Measurements from ENCODE around the gene SEMA3G. TPM values are rescaled to one million over a fixed set of nuclear protein-coding genes. Genes with fewer than 3 reads are reported as not detected.

Gene SEMA3G
- total RNA-seq, 1 donor from 2014 or later = 0.80 TPM

- no peak overlapping the region for H3K4me3 Mint-ChIP-seq
- H3K9me3 Mint-ChIP-seq = no peaks in the 10 kb centered on the region
- no peaks in the 10 kb centered on the region for H3K4me1 Mint-ChIP-seq
- no peaks in the 10 kb centered on the region for H3K36me3 Mint-ChIP-seq
- TF ChIP-seq CTCF (IDR thresholded peaks at IDR 0.05; ENCODE audit: unreplicated experiment) = no peak
- H3K27ac Mint-ChIP-seq = no peak overlapping the region
- no peaks in the 10 kb centered on the region for H3K27me3 Mint-ChIP-seq (ENCODE audit: low read depth)
- DNase-seq (ENCODE audit: low spot score in 2 of 2, unreplicated experiment in 2 of 2) = no peak
Measured at GRCh38 chr3:52393959-52394670, 50.8 kb downstream of the SEMA3G start.

GRCh38 chr3:52393131-52393807 is 51.6 kb downstream of the SEMA3G start:
- Mint-ChIP-seq H3K36me3 (no peaks in the 10 kb centered on the region), H3K27ac (no peak overlapping the region), H3K9me3 (no peaks in the 10 kb centered on the region), H3K27me3 (ENCODE audit: low read depth) (no peaks in the 10 kb centered on the region), H3K4me3 (no peak overlapping the region), H3K4me1 (no peaks in the 10 kb centered on the region)
- TF ChIP-seq CTCF (IDR thresholded peaks at IDR 0.05; ENCODE audit: unreplicated experiment) = no peak
- DNase-seq (ENCODE audit: low spot score in 2 of 2, unreplicated experiment in 2 of 2) = no peak

GRCh38 chr3:52392216-52392930 is 52.5 kb downstream of the SEMA3G start:
- Mint-ChIP-seq H3K27ac (no peak overlapping the region), H3K4me3 (no peak overlapping the region), H3K36me3 (no peaks in the 10 kb centered on the region), H3K27me3 (ENCODE audit: low read depth) (no peaks in the 10 kb centered on the region), H3K9me3 (no peaks in the 10 kb centered on the region), H3K4me1 (no peaks in the 10 kb centered on the region)
- no peak for TF ChIP-seq CTCF (IDR thresholded peaks at IDR 0.05; ENCODE audit: unreplicated experiment)
- no peak for DNase-seq (ENCODE audit: low spot score in 2 of 2, unreplicated experiment in 2 of 2)

GRCh38 chr3:52391096-52391495 is 53.8 kb downstream of the SEMA3G start:
- no peak for DNase-seq (ENCODE audit: low spot score in 2 of 2, unreplicated experiment in 2 of 2)
- Mint-ChIP-seq H3K27me3 (ENCODE audit: low read depth) (no peaks in the 10 kb centered on the region), H3K27ac (no peak overlapping the region), H3K9me3 (no peaks in the 10 kb centered on the region), H3K4me1 (no peaks in the 10 kb centered on the region), H3K36me3 (no peaks in the 10 kb centered on the region), H3K4me3 (no peak overlapping the region)
- TF ChIP-seq CTCF (IDR thresholded peaks at IDR 0.05; ENCODE audit: unreplicated experiment) = no peak

- Mint-ChIP-seq H3K9me3 (no peaks in the 10 kb centered on the region), H3K27me3 (ENCODE audit: low read depth) (no peaks in the 10 kb centered on the region), H3K36me3 (no peaks in the 10 kb centered on the region), H3K27ac (no peak overlapping the region), H3K4me3 (no peak overlapping the region), H3K4me1 (no peaks in the 10 kb centered on the region)
- no peak for TF ChIP-seq CTCF (IDR thresholded peaks at IDR 0.05; ENCODE audit: unreplicated experiment)
- no peak for DNase-seq (ENCODE audit: low spot score in 2 of 2, unreplicated experiment in 2 of 2)
Measured at GRCh38 chr3:52388933-52389332, 56.0 kb downstream of the SEMA3G start.
